HepG2 (cell line): ENCODE data around the gene ARFIP2. TPM values are rescaled to one million over a fixed set of nuclear protein-coding genes. Genes with fewer than 3 reads are reported as not detected.

Experiments used
- FOXM1 ChIP-seq: sonication (generic); formaldehyde crosslinking; IDR thresholded peaks from 2 replicates; pipeline ENCODE4 v1.5.0; 2020; ENCODE audit warnings: missing genetic modification reagents
- HDAC6 ChIP-seq: fragments of 200-600 bp; sonication (generic); IDR thresholded peaks from 2 replicates; pipeline ENCODE4 v1.7.0; 2017; ENCODE audit warnings: mild to moderate bottlenecking, antibody characterized with exemption, low read length, low read depth
- ISX ChIP-seq: sonication (generic); formaldehyde crosslinking; conservative IDR thresholded peaks from 2 replicates; pipeline ENCODE4 v1.5.0; 2020; ENCODE audit warnings: missing genetic modification reagents
- KMT2B ChIP-seq: IDR thresholded peaks from 2 replicates; pipeline ENCODE4 v1.6.1; 2016; ENCODE audit warnings: missing genetic modification reagents, missing compliant biosample characterization
- MTA3 ChIP-seq: sonication (generic); formaldehyde crosslinking; IDR thresholded peaks from 2 replicates; pipeline ENCODE4 v1.4.0; 2020; ENCODE audit warnings: missing genetic modification reagents
- NONO ChIP-seq, 2 experiments: fragments of 450-650 bp in 1 of 2; sonication (generic) in 1 of 2; formaldehyde crosslinking in 1 of 2; IDR thresholded peaks in 1 of 2; conservative IDR thresholded peaks in 1 of 2; 2 replicates each; pipeline versions ENCODE4 v1.6.1 to v1.8.0; 2017 to 2022; ENCODE audit warnings: mild to moderate bottlenecking in 1 of 2, missing genetic modification reagents in 1 of 2, moderate library complexity in 1 of 2
- ONECUT2 ChIP-seq: sonication (generic); formaldehyde crosslinking; IDR thresholded peaks from 2 replicates; pipeline ENCODE4 v1.4.0; 2020; ENCODE audit warnings: missing genetic modification reagents
- SOX5 ChIP-seq: IDR thresholded peaks from 2 replicates; pipeline ENCODE4 v1.6.1; 2016; ENCODE audit warnings: borderline replicate concordance
- ZMAT3 ChIP-seq: sonication (generic); formaldehyde crosslinking; conservative IDR thresholded peaks from 2 replicates; pipeline ENCODE4 v1.7.0; 2021; ENCODE audit warnings: missing genetic modification reagents
- ZNF260 ChIP-seq: sonication (generic); formaldehyde crosslinking; IDR thresholded peaks from 2 replicates; pipeline ENCODE4 v1.4.0; 2020; ENCODE audit warnings: missing genetic modification reagents, low read depth, mild to moderate bottlenecking, borderline replicate concordance
- ZNF496 ChIP-seq: sonication (generic); formaldehyde crosslinking; IDR thresholded peaks from 2 replicates; pipeline ENCODE4 v1.8.1; 2023; ENCODE audit warnings: mild to moderate bottlenecking, moderate library complexity, missing genetic modification reagents; ENCODE audit not compliant: insufficient replicate concordance
- ZNF772 ChIP-seq: sonication (generic); formaldehyde crosslinking; IDR thresholded peaks from 2 replicates; pipeline ENCODE4 v1.5.0; 2020; ENCODE audit warnings: mild to moderate bottlenecking, missing genetic modification reagents
- ZSCAN21 ChIP-seq: sonication (generic); formaldehyde crosslinking; IDR thresholded peaks from 2 replicates; pipeline ENCODE4 v1.8.0; 2022; ENCODE audit warnings: mild to moderate bottlenecking, missing genetic modification reagents, moderate library complexity, borderline replicate concordance
- polyA plus RNA-seq, 8 experiments: library from polyadenylated mRNA; depleted of rRNA in 3 of 8; stranded (reverse) in 7 of 8; unstranded in 1 of 8; fragments of >200 nt; fragmentation: Illumina TruSeq in 4 of 8; extraction: Trizol in 4 of 8; gene quantifications; 2 replicates each; pipeline versions ENCODE4 v1.2.1 to v1.2.3, GENCODE V29; 2011 to 2016; ENCODE audit warnings: low read depth in 4 of 8, missing spikeins in 1 of 8, mixed read lengths in 1 of 8; ENCODE audit not compliant: insufficient read depth in 1 of 8
- total RNA-seq, 5 experiments: library from RNA; depleted of rRNA; stranded (reverse); fragments of >200 nt; fragmentation: Illumina TruSeq; extraction: Trizol; gene quantifications; 2 replicates each; pipeline ENCODE4 v1.2.3, GENCODE V29; 2016; ENCODE audit warnings: low read depth in 1 of 5
- TF ChIP-seq, protein P1 (sequence below): sonication (generic); formaldehyde crosslinking; IDR thresholded peaks from 2 replicates; pipeline ENCODE4 v1.8.0; 2022; ENCODE audit warnings: missing genetic modification reagents, mild to moderate bottlenecking, moderate library complexity, borderline replicate concordance
- TF ChIP-seq, protein P2 (sequence below): sonication (generic); formaldehyde crosslinking; IDR thresholded peaks from 2 replicates; pipeline ENCODE4 v1.5.1; 2020; ENCODE audit warnings: mild to moderate bottlenecking, missing genetic modification reagents, borderline replicate concordance
- TF ChIP-seq, protein P3 (sequence below): sonication (generic); formaldehyde crosslinking; conservative IDR thresholded peaks from 2 replicates; pipeline ENCODE4 v1.4.0; 2020; ENCODE audit warnings: missing genetic modification reagents
- TF ChIP-seq, protein P4 (sequence below): sonication (generic); formaldehyde crosslinking; IDR thresholded peaks from 2 replicates; pipeline ENCODE4 v1.4.0; 2020; ENCODE audit warnings: missing genetic modification reagents, low read depth, mild to moderate bottlenecking, borderline replicate concordance

Gene ARFIP2
- total and polyA plus RNA-seq, 2 of the 13 experiments (the other 11 are each of a cell fraction or from before 2014, with no cell fraction given), result 56.6 to 60.2 TPM

DNA sequence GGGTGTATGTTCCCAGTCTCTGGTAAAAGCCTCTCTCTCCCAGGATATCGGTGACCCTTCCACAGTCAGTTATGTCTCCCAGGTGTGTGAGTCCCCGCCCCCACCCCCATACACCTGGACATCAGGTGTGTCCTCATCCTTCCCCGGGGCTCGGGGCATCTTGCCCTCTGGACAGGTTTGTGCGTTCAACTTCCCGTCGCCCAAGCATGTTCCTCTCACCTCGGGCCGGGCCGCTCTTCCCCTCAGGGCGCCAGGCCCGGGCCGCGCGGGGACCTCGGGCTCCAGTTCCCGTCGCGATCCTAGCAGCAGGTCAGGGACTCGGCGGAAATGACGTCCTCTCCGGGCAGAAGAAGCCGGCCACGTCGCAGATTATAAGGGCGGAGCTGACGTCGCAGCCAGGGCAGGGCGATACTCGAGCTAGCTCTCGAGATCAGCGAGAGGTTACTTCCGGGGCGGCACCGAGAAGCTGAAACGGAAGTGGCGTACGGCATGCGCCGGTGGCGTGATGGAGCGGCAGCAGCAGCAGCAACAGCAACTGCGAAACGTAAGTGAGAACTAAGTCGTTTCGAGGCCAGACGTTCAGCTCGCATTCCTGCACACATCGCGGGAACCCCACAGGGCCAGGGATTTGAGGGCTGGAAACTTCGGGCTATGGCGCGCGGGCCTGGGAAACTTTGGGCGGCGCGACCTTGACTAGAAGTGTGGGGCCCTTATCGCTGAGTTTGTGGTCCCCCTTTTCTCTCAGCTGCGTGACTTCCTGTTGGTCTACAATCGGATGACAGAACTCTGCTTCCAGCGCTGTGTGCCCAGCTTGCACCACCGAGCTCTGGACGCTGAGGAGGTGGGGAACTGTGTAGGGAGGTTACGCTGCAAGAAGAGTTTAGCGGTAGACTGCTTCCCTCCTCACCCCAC, at the start of gene ARFIP2, which contains the start of gene TIMM10B (continued):
- TF ChIP-seq, protein P1, sequence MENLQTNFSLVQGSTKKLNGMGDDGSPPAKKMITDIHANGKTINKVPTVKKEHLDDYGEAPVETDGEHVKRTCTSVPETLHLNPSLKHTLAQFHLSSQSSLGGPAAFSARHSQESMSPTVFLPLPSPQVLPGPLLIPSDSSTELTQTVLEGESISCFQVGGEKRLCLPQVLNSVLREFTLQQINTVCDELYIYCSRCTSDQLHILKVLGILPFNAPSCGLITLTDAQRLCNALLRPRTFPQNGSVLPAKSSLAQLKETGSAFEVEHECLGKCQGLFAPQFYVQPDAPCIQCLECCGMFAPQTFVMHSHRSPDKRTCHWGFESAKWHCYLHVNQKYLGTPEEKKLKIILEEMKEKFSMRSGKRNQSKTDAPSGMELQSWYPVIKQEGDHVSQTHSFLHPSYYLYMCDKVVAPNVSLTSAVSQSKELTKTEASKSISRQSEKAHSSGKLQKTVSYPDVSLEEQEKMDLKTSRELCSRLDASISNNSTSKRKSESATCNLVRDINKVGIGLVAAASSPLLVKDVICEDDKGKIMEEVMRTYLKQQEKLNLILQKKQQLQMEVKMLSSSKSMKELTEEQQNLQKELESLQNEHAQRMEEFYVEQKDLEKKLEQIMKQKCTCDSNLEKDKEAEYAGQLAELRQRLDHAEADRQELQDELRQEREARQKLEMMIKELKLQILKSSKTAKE (CRISPR knock-in tag), result no peak
- TF ChIP-seq ZNF260 (CRISPR knock-in tag), result no peak
- TF ChIP-seq ZMAT3 (CRISPR knock-in tag), result peak; percentile 90
- TF ChIP-seq, protein P2, sequence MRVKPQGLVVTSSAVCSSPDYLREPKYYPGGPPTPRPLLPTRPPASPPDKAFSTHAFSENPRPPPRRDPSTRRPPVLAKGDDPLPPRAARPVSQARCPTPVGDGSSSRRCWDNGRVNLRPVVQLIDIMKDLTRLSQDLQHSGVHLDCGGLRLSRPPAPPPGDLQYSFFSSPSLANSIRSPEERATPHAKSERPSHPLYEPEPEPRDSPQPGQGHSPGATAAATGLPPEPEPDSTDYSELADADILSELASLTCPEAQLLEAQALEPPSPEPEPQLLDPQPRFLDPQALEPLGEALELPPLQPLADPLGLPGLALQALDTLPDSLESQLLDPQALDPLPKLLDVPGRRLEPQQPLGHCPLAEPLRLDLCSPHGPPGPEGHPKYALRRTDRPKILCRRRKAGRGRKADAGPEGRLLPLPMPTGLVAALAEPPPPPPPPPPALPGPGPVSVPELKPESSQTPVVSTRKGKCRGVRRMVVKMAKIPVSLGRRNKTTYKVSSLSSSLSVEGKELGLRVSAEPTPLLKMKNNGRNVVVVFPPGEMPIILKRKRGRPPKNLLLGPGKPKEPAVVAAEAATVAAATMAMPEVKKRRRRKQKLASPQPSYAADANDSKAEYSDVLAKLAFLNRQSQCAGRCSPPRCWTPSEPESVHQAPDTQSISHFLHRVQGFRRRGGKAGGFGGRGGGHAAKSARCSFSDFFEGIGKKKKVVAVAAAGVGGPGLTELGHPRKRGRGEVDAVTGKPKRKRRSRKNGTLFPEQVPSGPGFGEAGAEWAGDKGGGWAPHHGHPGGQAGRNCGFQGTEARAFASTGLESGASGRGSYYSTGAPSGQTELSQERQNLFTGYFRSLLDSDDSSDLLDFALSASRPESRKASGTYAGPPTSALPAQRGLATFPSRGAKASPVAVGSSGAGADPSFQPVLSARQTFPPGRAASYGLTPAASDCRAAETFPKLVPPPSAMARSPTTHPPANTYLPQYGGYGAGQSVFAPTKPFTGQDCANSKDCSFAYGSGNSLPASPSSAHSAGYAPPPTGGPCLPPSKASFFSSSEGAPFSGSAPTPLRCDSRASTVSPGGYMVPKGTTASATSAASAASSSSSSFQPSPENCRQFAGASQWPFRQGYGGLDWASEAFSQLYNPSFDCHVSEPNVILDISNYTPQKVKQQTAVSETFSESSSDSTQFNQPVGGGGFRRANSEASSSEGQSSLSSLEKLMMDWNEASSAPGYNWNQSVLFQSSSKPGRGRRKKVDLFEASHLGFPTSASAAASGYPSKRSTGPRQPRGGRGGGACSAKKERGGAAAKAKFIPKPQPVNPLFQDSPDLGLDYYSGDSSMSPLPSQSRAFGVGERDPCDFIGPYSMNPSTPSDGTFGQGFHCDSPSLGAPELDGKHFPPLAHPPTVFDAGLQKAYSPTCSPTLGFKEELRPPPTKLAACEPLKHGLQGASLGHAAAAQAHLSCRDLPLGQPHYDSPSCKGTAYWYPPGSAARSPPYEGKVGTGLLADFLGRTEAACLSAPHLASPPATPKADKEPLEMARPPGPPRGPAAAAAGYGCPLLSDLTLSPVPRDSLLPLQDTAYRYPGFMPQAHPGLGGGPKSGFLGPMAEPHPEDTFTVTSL (CRISPR knock-in tag), result no peak
- TF ChIP-seq ZNF772 (CRISPR knock-in tag), result no peak
- TF ChIP-seq HDAC6, result no peak
- no peak for TF ChIP-seq FOXM1 (CRISPR knock-in tag)
- peak; percentile 54 for TF ChIP-seq ZSCAN21 (CRISPR knock-in tag)
- peak; percentile 74; the same call in 1 of the 2 replicates for TF ChIP-seq KMT2B (CRISPR knock-in tag)
- 0 out of 2 replicates have a peak, but pooled peaks have one; percentile 5 for TF ChIP-seq SOX5
- TF ChIP-seq, protein P3, sequence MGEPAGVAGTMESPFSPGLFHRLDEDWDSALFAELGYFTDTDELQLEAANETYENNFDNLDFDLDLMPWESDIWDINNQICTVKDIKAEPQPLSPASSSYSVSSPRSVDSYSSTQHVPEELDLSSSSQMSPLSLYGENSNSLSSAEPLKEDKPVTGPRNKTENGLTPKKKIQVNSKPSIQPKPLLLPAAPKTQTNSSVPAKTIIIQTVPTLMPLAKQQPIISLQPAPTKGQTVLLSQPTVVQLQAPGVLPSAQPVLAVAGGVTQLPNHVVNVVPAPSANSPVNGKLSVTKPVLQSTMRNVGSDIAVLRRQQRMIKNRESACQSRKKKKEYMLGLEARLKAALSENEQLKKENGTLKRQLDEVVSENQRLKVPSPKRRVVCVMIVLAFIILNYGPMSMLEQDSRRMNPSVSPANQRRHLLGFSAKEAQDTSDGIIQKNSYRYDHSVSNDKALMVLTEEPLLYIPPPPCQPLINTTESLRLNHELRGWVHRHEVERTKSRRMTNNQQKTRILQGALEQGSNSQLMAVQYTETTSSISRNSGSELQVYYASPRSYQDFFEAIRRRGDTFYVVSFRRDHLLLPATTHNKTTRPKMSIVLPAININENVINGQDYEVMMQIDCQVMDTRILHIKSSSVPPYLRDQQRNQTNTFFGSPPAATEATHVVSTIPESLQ (CRISPR knock-in tag), result no peak
- TF ChIP-seq, protein P4, sequence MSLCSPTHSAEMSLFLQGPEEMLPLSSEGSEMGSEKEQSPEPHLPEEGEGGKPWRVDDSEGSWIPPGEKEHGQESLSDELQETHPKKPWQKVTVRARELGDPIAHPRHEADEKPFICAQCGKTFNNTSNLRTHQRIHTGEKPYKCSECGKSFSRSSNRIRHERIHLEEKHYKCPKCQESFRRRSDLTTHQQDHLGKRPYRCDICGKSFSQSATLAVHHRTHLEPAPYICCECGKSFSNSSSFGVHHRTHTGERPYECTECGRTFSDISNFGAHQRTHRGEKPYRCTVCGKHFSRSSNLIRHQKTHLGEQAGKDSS (CRISPR knock-in tag), result no peak
- TF ChIP-seq ZNF496 (CRISPR knock-in tag), result no peak
- TF ChIP-seq MTA3 (CRISPR knock-in tag), result no peak
- no peak for TF ChIP-seq NONO (IDR thresholded peaks at IDR 0.05)
- TF ChIP-seq NONO (CRISPR knock-in tag; conservative IDR thresholded peaks at IDR 0.05), result peak; percentile 81
- TF ChIP-seq ISX (CRISPR knock-in tag), result no peak
- TF ChIP-seq ONECUT2 (CRISPR knock-in tag), result no peak
